Hepatocyte (in vitro differentiated cells): ENCODE results near the gene BAG5. TPM values are rescaled to one million over a fixed set of nuclear protein-coding genes. Genes with fewer than 3 reads are reported as not detected.

Source experiments
- DNase-seq: peaks from one replicate; pipeline ENCODE4 v3.0.0-alpha.2; 2016; ENCODE audit warnings: low spot score
- H2AFZ ChIP-seq: fragments of 200-600 bp; sonication (generic); 2 replicates; pipeline ENCODE4 v1.6.0; 2016; ENCODE audit warnings: antibody characterized with exemption, mild to moderate bottlenecking
- H3K27ac ChIP-seq: fragments of 200-600 bp; sonication (generic); 2 replicates; pipeline ENCODE4 v1.5.1; 2016; ENCODE audit warnings: mild to moderate bottlenecking
- H3K27me3 ChIP-seq: fragments of 200-600 bp; sonication (generic); 2 replicates; pipeline ENCODE4 v1.6.1; 2016
- H3K36me3 ChIP-seq: fragments of 200-600 bp; sonication (generic); replicated peaks from 2 replicates; pipeline ENCODE4 v1.5.1; 2016; ENCODE audit warnings: low read depth; ENCODE audit not compliant: insufficient read depth
- H3K4me1 ChIP-seq: fragments of 200-600 bp; sonication (generic); 2 replicates; pipeline ENCODE4 v1.5.1; 2016; ENCODE audit warnings: mild to moderate bottlenecking, moderate library complexity; ENCODE audit not compliant: insufficient read depth
- H3K4me2 ChIP-seq: fragments of 200-600 bp; sonication (generic); 2 replicates; pipeline ENCODE4 v1.6.0; 2016
- H3K4me3 ChIP-seq: fragments of 200-600 bp; sonication (generic); 2 replicates; pipeline ENCODE4 v1.5.1; 2016; ENCODE audit warnings: mild to moderate bottlenecking
- H3K79me2 ChIP-seq: fragments of 200-600 bp; sonication (generic); 2 replicates; pipeline ENCODE4 v1.6.0; 2017; ENCODE audit warnings: mild to moderate bottlenecking
- H3K9me2 ChIP-seq: fragments of 200-600 bp; sonication (generic); replicated peaks from 2 replicates; pipeline ENCODE4 v1.6.0; 2017; ENCODE audit warnings: mild to moderate bottlenecking; ENCODE audit not compliant: insufficient read depth
- H3K9me3 ChIP-seq: fragments of 200-600 bp; sonication (generic); 2 replicates; pipeline ENCODE4 v1.5.1; 2016; ENCODE audit warnings: low read depth, mild to moderate bottlenecking
- H4K20me1 ChIP-seq: fragments of 200-600 bp; sonication (generic); 2 replicates; pipeline ENCODE4 v1.6.0; 2016; ENCODE audit warnings: mild to moderate bottlenecking; ENCODE audit not compliant: insufficient read depth, poor library complexity, severe bottlenecking
- EZH2 ChIP-seq: fragments of 200-600 bp; sonication (generic); IDR thresholded peaks from 2 replicates; pipeline ENCODE4 v1.6.1; 2016; ENCODE audit warnings: antibody characterized with exemption, mild to moderate bottlenecking, borderline replicate concordance
- EZH2phosphoT487 ChIP-seq: fragments of 200-600 bp; sonication (generic); IDR thresholded peaks from one replicate; pipeline ENCODE4 v1.6.1; 2018; ENCODE audit warnings: antibody characterized with exemption, mild to moderate bottlenecking, low read depth, moderate library complexity; ENCODE audit not compliant: unreplicated experiment, severe bottlenecking
- WGBS: methylation state at CpG from one replicate; pipeline ENCODE4 v1.1.6; 2016; ENCODE audit warnings: low lambda C conversion rate; ENCODE audit errors: missing lambda C conversion rate; 5-methylcytosine and 5-hydroxymethylcytosine counted together
- polyA plus RNA-seq: library from polyadenylated mRNA; unstranded; fragments of >200 nt; fragmentation: Nextera tagmentation; extraction: Ambion mirVana; gene quantifications from 2 replicates; pipeline ENCODE4 v1.2.1, GENCODE V29; 2016
- total RNA-seq: library from RNA; depleted of rRNA; stranded (reverse); fragments of >200 nt; gene quantifications from 2 replicates; pipeline ENCODE4 v1.2.3, GENCODE V29; 2014
- TF ChIP-seq, protein P1 (sequence below): fragments of 200-600 bp; sonication (generic); IDR thresholded peaks from 2 replicates; pipeline ENCODE4 v1.5.1; 2016; ENCODE audit warnings: antibody characterized with exemption, mild to moderate bottlenecking; ENCODE audit not compliant: poor library complexity

Gene BAG5
- total and polyA plus RNA-seq, 2 experiments from 2014 or later, result 13.9 to 27.4 TPM

GRCh38 chr14:103561381-103562178 lies 877 bp downstream of the BAG5 start:
- Histone ChIP-seq H3K9me3 (no peaks in the 10 kb centered on the region), H3K4me2 (peak overlapping the region; percentile 98), H3K9me2 (no peaks in the 10 kb centered on the region), H3K36me3 (no peaks in the 10 kb centered on the region), H3K4me3 (peak overlapping the region; percentile 100), H2AFZ (peak overlapping the region; percentile 92), H3K4me1 (peaks cover 17% of the 10 kb centered on the region), H4K20me1 (peaks cover 36% of the 10 kb centered on the region), H3K27me3 (no peaks in the 10 kb centered on the region), H3K27ac (peak overlapping the region; percentile 100), H3K79me2 (peaks cover 95% of the 10 kb centered on the region)
- 4% methylated on average over 36 of the region's 36 CpGs for WGBS
- TF ChIP-seq, protein P1, sequence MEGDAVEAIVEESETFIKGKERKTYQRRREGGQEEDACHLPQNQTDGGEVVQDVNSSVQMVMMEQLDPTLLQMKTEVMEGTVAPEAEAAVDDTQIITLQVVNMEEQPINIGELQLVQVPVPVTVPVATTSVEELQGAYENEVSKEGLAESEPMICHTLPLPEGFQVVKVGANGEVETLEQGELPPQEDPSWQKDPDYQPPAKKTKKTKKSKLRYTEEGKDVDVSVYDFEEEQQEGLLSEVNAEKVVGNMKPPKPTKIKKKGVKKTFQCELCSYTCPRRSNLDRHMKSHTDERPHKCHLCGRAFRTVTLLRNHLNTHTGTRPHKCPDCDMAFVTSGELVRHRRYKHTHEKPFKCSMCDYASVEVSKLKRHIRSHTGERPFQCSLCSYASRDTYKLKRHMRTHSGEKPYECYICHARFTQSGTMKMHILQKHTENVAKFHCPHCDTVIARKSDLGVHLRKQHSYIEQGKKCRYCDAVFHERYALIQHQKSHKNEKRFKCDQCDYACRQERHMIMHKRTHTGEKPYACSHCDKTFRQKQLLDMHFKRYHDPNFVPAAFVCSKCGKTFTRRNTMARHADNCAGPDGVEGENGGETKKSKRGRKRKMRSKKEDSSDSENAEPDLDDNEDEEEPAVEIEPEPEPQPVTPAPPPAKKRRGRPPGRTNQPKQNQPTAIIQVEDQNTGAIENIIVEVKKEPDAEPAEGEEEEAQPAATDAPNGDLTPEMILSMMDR, result no peak
- TF ChIP-seq EZH2phosphoT487, result no peak
- TF ChIP-seq EZH2, result no peak
- DNase-seq, result peak; percentile 55

DNA sequence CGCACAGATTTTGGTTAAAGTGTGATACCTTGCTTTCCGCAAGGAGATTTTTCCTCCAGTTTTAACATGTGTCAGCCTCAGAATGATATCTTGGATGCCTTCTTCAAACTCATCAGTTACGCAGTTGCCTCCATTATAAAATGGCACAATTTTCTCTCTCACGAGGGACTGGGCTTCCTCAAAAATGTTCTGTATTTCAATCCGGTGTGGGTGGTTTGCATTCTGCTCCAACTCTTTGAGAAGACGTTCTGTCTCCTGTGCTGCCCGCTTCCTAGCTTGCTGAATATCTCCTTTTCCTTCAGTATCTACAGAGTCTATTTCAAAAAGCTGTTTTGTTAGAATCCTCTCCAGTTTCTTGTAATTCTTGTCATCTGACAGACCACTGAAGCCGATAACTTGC lies 1.8 kb downstream of the BAG5 start:
- Histone ChIP-seq H3K27me3 (no peaks in the 10 kb centered on the region), H3K4me3 (peak overlapping the region; percentile 100), H3K79me2 (peaks cover 92% of the 10 kb centered on the region), H3K27ac (peak overlapping the region; percentile 100), H3K4me2 (peak overlapping the region; percentile 98), H3K4me1 (peaks cover 17% of the 10 kb centered on the region), H3K9me3 (no peaks in the 10 kb centered on the region), H3K9me2 (no peaks in the 10 kb centered on the region), H3K36me3 (no peaks in the 10 kb centered on the region), H4K20me1 (peaks cover 35% of the 10 kb centered on the region), H2AFZ (no peak overlapping the region)
- DNase-seq, result no peak
- TF ChIP-seq EZH2phosphoT487 (no peak), EZH2 (no peak)
- TF ChIP-seq, protein P1, result no peak
- WGBS, result 93% methylated on average over 8 of the region's 8 CpGs

GRCh38 chr14:103559766-103560165 lies 2.7 kb downstream of the BAG5 start:
- Histone ChIP-seq H4K20me1 (peaks cover 35% of the 10 kb centered on the region), H3K79me2 (peaks cover 89% of the 10 kb centered on the region)
- 98% methylated on average over 9 of the region's 9 CpGs for WGBS

More at GRCh38 chr14:103559766-103560165, 2.7 kb downstream of the BAG5 start:
- Histone ChIP-seq H3K9me3 (no peaks in the 10 kb centered on the region), H3K4me2 (no peak overlapping the region), H3K4me1 (peaks cover 17% of the 10 kb centered on the region), H2AFZ (no peak overlapping the region), H3K27ac (no peak overlapping the region), H3K36me3 (no peaks in the 10 kb centered on the region), H3K27me3 (no peaks in the 10 kb centered on the region), H3K9me2 (no peaks in the 10 kb centered on the region), H3K4me3 (no peak overlapping the region)
- DNase-seq, result no peak
- TF ChIP-seq, protein P1, result no peak
- TF ChIP-seq EZH2 (no peak), EZH2phosphoT487 (no peak)
